ENCODE data around the gene RTL1.

RTL1 gene

GRCh38 chr14:100858838-100859220 lies 44.7 kb downstream of the RTL1 start:
- H3K27ac Mint-ChIP-seq: no peak overlapping the region
- ATAC-seq (replicated peaks): no peak
- peaks cover 4% of the 10 kb centered on the region in 2 donors for H3K9me3 Mint-ChIP-seq

DNA sequence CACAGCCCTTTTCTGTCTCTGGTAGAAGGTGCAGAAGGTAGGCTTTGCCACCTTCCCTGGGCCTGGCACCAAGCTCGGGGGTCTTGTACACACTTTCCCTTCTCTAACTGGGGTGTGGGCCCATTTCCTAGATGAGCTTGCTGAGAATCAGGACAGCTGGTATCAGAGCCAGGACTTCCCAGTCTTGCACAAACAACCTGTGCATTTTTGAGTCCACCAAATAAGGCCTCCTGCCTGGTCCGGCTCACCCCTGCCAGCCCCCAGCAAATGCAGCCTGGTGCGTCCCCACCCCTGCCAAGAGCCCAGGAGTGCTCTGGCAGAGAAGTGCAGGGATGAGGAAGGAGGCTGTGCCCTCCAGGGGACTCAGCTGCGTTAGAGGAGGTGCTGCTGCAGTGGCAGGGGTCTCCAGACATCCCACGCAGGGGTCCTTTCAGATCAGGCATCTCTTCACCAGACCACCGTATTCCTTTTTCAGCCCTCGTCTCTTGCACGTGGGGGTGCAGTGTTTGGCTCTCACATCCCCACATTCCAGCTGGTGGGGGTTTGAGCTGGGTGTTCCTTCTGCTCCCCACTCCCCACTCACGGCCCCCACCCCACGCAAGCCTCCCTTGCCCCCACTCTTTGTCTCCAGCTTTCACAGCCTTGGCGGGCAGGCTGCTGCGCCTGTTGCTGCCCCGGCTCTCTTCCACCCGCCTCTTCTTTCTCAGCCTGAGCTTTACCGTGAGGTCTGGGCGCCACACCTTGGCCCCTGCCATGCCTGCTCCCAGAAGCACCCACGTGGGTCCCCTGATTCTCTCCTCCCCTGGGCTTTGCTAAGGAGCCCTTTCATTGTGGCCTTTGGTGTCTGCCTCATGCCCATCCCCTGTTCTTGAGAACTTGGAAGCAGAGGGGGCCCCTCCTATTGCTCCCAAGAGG lies 45.3 kb downstream of the RTL1 start:
- peaks cover 0 to 18% of the 10 kb centered on the region in 2 donors for H3K27me3 Mint-ChIP-seq
- no peaks in the 10 kb centered on the region for H3K36me3 Mint-ChIP-seq
- H3K4me3 Mint-ChIP-seq: no peak overlapping the region
- peaks cover 4% of the 10 kb centered on the region in 2 donors for H3K9me3 Mint-ChIP-seq
- H3K27ac Mint-ChIP-seq: no peak overlapping the region
- H3K4me1 Mint-ChIP-seq: no peaks in the 10 kb centered on the region
- ATAC-seq (replicated peaks) (no peak), DNase-seq (no peak)

More at GRCh38 chr14:100858838-100859220, 44.7 kb downstream of the RTL1 start:
- no peak for DNase-seq
- Mint-ChIP-seq H3K27me3 (peaks cover 0 to 18% of the 10 kb centered on the region in 2 donors), H3K36me3 (no peaks in the 10 kb centered on the region), H3K4me3 (no peak overlapping the region), H3K4me1 (no peaks in the 10 kb centered on the region)

DNA sequence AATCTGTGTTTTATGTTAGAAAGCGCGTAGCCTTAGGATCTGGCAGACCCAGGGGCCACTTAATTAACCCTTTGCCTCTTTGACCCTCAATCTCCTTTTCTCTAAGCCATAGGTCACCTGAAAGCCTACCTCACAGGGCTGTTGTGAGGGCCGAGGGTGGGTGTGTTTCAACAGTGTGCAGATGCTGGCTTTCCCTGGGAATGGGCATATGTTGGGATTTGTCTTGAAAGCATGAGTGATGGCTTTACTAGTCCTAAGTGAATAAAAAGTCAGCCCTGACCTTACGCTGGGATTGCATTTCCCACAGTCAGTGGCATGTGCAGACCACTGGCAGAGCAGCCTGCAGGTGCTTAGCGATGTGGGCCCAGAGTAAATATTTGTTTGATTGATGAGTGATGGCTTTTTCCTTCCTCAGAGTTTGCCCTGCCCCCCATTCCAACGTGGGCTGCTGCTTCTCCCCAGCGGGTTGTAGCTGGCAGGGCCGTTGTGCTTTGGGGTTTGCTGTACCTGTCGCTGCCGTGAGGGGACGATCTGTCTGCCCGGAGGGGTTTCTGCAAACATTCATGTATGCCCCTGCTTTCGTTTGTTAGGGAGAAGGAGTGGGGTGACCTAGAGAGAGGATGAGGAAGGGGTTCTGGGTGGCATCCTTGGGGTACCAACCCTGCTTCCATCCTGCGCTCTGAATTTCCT lies 46.1 kb downstream of the RTL1 start:
- Mint-ChIP-seq H3K4me1 (no peaks in the 10 kb centered on the region), H3K27ac (no peak overlapping the region), H3K36me3 (no peaks in the 10 kb centered on the region), H3K9me3 (peaks cover 2 to 4% of the 10 kb centered on the region in 2 donors), H3K27me3 (peaks cover 0 to 18% of the 10 kb centered on the region in 2 donors), H3K4me3 (no peak overlapping the region)
- no peak for ATAC-seq (replicated peaks)
- DNase-seq: no peak

DNA sequence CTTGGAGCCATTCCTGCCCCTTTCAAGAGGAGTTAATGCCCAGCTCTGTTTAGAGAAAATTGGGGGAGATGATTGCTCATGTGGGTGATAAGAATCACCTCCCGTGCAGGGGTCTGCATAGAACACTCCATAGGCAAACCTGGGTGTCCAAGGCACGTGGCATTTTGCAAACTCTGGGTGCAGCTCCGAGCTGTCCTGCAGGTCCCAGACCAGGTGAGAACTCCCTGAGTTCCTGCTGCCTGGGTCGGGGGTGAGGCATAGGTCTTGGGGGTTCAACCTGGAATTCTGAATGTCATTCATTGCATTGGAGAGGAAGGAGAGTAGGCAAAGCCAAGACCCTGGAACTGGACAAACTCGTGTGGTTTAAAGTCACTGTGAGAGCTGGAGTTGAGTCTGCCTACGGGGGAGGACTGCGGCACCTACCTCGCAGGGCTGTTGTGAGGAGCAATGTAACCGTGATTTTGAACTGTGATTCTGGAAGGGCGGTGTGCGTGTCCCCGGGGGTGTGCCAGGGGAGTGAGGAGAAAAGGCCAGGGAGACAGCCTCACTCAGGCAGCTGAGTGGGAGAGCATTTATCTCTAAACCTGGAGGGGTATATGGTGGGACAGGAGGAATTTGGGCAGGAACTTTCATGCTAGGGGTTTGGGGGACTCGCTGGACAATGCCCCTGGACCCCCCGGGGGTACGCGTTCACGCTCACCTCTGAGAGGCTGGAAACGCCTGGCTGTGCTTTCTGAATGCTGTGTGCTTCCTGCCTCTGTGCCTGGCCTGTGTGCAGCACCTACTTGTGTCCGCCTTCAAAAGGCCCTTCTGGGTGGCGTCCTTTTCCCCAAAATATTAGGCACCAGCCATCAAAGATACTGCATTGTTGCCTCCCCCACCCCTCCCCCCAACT lies 47.2 kb downstream of the RTL1 start:
- Mint-ChIP-seq H3K27me3 (peaks cover 0 to 18% of the 10 kb centered on the region in 2 donors), H3K4me3 (no peak overlapping the region), H3K27ac (no peak overlapping the region), H3K4me1 (no peaks in the 10 kb centered on the region), H3K36me3 (no peaks in the 10 kb centered on the region), H3K9me3 (no peaks in the 10 kb centered on the region)
- no peak for DNase-seq
- ATAC-seq (replicated peaks): no peak

DNA sequence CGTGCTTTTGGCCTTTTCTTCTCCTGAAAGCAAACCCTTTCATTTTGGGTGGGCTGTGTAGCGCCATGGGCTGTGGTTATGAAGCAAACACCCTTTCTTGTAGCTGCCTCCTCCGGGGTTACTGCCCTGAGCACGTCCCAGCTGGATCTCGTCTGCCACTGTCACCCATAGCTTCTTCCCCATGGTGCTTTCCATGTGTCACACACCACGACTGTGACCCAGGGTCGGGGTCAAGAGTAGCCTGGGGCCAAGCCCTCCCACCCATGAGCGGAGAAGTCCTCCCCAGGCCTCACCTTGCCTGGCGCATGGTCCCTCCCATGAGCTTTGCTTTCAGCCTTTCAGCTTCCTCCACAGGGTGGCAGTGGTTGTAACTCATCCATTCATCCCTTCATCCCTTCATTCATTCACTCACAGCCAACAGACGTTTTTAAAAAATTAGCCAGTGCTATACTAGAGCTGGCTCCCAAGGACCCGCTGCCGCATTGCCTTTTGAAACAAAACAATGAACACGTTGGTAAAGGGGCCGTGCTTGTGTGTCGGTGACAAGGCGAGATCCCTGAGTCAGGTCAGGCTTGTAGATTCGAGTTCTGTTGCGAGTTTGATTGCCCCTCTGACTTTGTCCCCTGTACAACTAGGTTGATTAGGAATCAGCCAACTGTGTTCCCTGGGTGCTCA lies 48.1 kb downstream of the RTL1 start:
- no peak for ATAC-seq (replicated peaks)
- H3K4me1 Mint-ChIP-seq: no peaks in the 10 kb centered on the region
- no peak overlapping the region for H3K27ac Mint-ChIP-seq
- no peaks in the 10 kb centered on the region for H3K9me3 Mint-ChIP-seq
- no peaks in the 10 kb centered on the region for H3K36me3 Mint-ChIP-seq
- H3K4me3 Mint-ChIP-seq: no peak overlapping the region
- no peak for DNase-seq
- H3K27me3 Mint-ChIP-seq: peaks cover 0 to 18% of the 10 kb centered on the region in 2 donors

DNA sequence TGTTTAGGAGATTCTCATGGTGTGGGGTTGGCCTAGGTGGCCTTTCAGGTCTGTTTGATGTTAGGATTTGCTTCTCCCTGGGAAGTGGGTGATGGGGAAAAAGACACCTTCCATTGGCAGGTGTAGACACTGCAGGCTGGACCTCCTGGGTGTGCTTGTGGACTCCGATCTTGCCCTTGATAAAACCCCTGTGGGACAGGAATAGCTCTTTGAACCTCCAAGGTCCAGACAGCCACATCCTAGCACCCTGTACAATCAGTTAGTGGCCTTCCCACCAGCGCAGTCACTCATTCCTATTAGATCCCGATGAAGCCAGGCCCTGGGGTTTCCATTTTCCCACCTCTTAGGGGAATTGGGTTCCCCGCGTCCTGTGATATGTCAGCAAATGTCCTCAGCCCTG lies 49.1 kb downstream of the RTL1 start:
- no peak overlapping the region for H3K27ac Mint-ChIP-seq
- no peak overlapping the region for H3K4me3 Mint-ChIP-seq
- H3K36me3 Mint-ChIP-seq: no peaks in the 10 kb centered on the region
- DNase-seq (no peak), ATAC-seq (replicated peaks) (no peak)
- peaks cover 0 to 12% of the 10 kb centered on the region in 2 donors for H3K27me3 Mint-ChIP-seq
- H3K4me1 Mint-ChIP-seq: no peaks in the 10 kb centered on the region
- no peaks in the 10 kb centered on the region for H3K9me3 Mint-ChIP-seq

GRCh38 chr14:100851946-100852620 lies 51.4 kb downstream of the RTL1 start:
- Mint-ChIP-seq H3K4me1 (no peaks in the 10 kb centered on the region), H3K9me3 (no peaks in the 10 kb centered on the region), H3K27ac (no peak overlapping the region), H3K27me3 (peaks cover 0 to 6% of the 10 kb centered on the region in 2 donors), H3K4me3 (no peak overlapping the region), H3K36me3 (no peaks in the 10 kb centered on the region)
- no peak for DNase-seq
- ATAC-seq (replicated peaks): no peak

GRCh38 chr14:100851586-100851916 lies 52.0 kb downstream of the RTL1 start:
- H3K36me3 Mint-ChIP-seq: no peaks in the 10 kb centered on the region
- no peaks in the 10 kb centered on the region for H3K9me3 Mint-ChIP-seq
- no peak overlapping the region for H3K27ac Mint-ChIP-seq
- peaks cover 0 to 6% of the 10 kb centered on the region in 2 donors for H3K27me3 Mint-ChIP-seq
- no peak overlapping the region for H3K4me3 Mint-ChIP-seq
- ATAC-seq (replicated peaks): no peak
- DNase-seq: no peak
- H3K4me1 Mint-ChIP-seq: no peaks in the 10 kb centered on the region

DNA sequence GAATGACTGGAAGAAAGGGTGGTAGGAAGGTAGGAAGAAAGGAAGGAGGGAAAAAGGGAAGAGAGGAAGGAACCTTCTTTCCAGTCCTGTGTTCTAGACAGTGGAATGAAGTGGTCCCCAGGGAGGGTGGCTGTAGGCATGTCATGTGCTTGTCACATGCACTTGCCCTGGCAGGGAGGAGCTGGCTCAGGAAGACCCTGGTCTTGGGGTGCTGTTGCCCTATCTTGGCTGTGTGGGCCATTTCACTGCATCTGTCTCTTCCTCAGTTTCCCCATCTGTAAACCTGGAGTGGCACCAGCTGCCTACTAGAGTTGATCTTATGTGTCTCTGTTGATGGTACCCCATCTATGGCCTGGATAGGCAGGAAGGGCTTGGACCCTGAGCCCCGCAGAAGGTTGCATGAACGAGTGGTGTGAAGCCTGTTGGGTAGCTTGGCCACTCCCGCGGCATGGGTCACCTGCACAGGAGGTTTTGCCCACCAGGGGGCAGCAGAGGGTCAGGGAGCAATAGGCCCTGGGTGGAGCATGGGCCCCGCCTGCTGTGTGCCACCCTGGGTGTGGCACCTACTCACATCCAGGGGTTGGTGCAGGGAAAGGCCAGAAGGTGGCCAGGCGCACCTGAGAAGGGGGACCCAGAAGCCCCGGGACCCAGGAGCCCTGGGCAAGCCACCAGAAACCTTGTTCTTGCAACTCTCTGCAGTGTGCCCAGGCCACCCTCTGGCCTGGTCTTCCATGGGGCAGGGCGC lies 52.5 kb downstream of the RTL1 start:
- no peaks in the 10 kb centered on the region for H3K4me1 Mint-ChIP-seq
- no peaks in the 10 kb centered on the region for H3K9me3 Mint-ChIP-seq
- H3K4me3 Mint-ChIP-seq: no peak overlapping the region
- ATAC-seq (replicated peaks): peak; percentile 95 to 97
- no peak overlapping the region for H3K27ac Mint-ChIP-seq
- no peaks in the 10 kb centered on the region for H3K36me3 Mint-ChIP-seq
- peaks cover 0 to 2% of the 10 kb centered on the region in 2 donors for H3K27me3 Mint-ChIP-seq
- peak; percentile 61 for DNase-seq

GRCh38 chr14:100849115-100849781 lies 54.3 kb downstream of the RTL1 start:
- Mint-ChIP-seq H3K27me3 (no peaks in the 10 kb centered on the region), H3K27ac (no peak overlapping the region), H3K4me1 (no peaks in the 10 kb centered on the region), H3K4me3 (no peak overlapping the region), H3K36me3 (no peaks in the 10 kb centered on the region), H3K9me3 (no peaks in the 10 kb centered on the region)
- no peak for DNase-seq
- ATAC-seq (replicated peaks): no peak

DNA sequence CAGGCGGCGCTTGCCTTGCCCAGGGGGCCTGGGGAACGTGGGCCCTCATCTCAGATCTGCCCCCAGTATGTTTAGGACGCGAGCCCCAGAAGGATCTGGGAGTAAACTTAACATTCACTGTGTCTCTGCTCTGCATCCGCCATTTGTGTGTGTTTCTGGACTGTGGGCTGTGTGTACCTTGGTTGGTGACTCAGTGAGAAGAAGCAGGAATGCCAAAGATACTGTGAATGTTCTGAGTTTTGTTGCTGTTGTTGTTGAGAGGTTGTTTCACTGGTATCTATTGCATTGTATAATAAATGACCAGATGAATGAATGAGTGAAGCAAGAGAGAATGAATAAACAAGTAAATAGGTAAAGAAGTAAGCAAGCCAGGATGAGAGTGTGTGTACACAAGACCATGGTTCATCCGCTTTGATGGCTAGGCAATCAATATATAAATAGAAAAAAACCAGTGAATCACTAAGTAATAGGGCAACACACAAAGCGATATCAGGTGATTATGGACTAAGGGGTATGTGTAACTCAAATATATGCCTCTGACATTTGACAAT lies 57.1 kb downstream of the RTL1 start:
- no peak overlapping the region for H3K27ac Mint-ChIP-seq
- no peaks in the 10 kb centered on the region for H3K9me3 Mint-ChIP-seq
- no peaks in the 10 kb centered on the region for H3K4me1 Mint-ChIP-seq
- no peaks in the 10 kb centered on the region for H3K36me3 Mint-ChIP-seq
- DNase-seq: no peak
- no peak for ATAC-seq (replicated peaks)
- H3K4me3 Mint-ChIP-seq: no peak overlapping the region
- H3K27me3 Mint-ChIP-seq: no peaks in the 10 kb centered on the region

DNA sequence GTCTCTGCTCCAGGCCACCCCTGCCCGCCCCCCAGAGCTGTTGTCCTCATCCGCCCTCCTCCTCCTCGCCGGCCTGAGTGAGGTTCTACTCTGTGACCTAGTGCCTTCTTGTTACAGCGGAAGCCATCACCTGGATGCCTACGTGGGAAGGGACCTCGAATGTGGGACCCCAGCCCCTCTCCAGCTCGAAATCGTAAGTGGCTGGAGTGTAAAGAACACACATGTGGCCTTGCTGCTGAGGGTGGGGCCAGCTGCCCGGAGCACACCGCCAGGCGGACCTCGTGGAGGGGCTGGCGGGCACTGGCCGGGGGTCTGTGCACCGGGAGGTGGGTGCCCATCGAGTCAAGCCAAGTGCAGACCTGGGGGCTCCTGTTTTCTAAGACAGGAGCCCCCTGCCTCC lies 58.2 kb downstream of the RTL1 start:
- Mint-ChIP-seq H3K4me1 (no peaks in the 10 kb centered on the region), H3K4me3 (no peak overlapping the region), H3K27ac (no peak overlapping the region), H3K27me3 (no peaks in the 10 kb centered on the region), H3K36me3 (no peaks in the 10 kb centered on the region), H3K9me3 (no peaks in the 10 kb centered on the region)
- DNase-seq: no peak
- ATAC-seq (replicated peaks): no peak
